Stomach (tissue), 4 donors: ENCODE results near the gene ICAM2.

Experiments
- EP300 ChIP-seq: sonication (generic); formaldehyde crosslinking; IDR thresholded peaks from one replicate; pipeline ENCODE4 v1.6.1; 2017; ENCODE audit warnings: antibody characterized with exemption
- POLR2A ChIP-seq, 4 donors: fragments of 450-650 bp; IDR thresholded peaks; one replicate each; pipeline ENCODE4 v1.6.1; 2016; ENCODE audit warnings: antibody characterized with exemption in 4 of 4, control low read depth in 2 of 4, mild to moderate bottlenecking in 1 of 4, moderate library complexity in 1 of 4
- POLR2AphosphoS5 ChIP-seq, 3 donors: sonication (generic); formaldehyde crosslinking; IDR thresholded peaks; one replicate each; pipeline ENCODE4 v1.6.1; 2016; ENCODE audit warnings: antibody characterized with exemption in 3 of 3
- TF ChIP-seq, protein P1 (sequence below), 7 experiments: fragments of 450-650 bp in 4 of 7; fragments of 200-600 bp in 3 of 7; sonication (generic) in 3 of 7; IDR thresholded peaks; one replicate each; pipeline ENCODE4 v1.5.1; 2016 to 2019; ENCODE audit warnings: antibody characterized with exemption in 7 of 7, control low read depth in 2 of 7, mild to moderate bottlenecking in 1 of 7

DNA sequence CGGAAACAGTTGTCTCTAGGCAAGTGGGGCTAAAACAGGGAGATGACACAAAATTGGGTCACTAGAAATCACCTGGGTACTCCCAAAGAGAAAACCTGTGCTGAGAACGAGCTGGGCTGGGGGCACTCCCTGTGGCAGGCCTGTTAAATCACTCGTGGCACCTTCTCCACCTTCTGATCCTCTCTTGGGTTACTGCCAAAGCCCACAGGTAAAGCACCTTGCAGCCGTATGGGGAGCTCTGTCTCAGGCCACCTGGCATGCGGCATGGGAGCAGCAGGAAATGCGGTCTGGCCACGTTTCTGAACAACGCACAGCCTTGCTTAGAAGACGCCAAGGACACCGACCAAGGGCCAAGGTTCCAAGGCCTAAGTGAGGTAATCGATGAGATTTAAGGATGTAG is 21.5 kb upstream of the ICAM2 start:
- TF ChIP-seq, protein P1, sequence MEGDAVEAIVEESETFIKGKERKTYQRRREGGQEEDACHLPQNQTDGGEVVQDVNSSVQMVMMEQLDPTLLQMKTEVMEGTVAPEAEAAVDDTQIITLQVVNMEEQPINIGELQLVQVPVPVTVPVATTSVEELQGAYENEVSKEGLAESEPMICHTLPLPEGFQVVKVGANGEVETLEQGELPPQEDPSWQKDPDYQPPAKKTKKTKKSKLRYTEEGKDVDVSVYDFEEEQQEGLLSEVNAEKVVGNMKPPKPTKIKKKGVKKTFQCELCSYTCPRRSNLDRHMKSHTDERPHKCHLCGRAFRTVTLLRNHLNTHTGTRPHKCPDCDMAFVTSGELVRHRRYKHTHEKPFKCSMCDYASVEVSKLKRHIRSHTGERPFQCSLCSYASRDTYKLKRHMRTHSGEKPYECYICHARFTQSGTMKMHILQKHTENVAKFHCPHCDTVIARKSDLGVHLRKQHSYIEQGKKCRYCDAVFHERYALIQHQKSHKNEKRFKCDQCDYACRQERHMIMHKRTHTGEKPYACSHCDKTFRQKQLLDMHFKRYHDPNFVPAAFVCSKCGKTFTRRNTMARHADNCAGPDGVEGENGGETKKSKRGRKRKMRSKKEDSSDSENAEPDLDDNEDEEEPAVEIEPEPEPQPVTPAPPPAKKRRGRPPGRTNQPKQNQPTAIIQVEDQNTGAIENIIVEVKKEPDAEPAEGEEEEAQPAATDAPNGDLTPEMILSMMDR (IDR thresholded peaks at IDR 0.05), result no peak
- TF ChIP-seq EP300 (no peak), POLR2A (IDR thresholded peaks at IDR 0.05) (no peak), POLR2AphosphoS5 (IDR thresholded peaks at IDR 0.05) (no peak)
